Endodermal cell (in vitro differentiated cells): Measurements from ENCODE around the gene SPANXC. TPM values are rescaled to one million over a fixed set of nuclear protein-coding genes. Genes with fewer than 3 reads are reported as not detected.
"Not testable (repeated sequence)": the region's sequence is repeated elsewhere in the genome, so short reads cannot be mapped to it uniquely, and the experiment has no call there.

Experiments
- DNase-seq: peaks from one replicate; pipeline ENCODE4 v3.0.0-alpha.2; 2017
- H3K27ac ChIP-seq: 2 replicates; pipeline ENCODE4 v1.5.1; 2013; ENCODE audit warnings: mild to moderate bottlenecking, low read depth, low read length, moderate library complexity
- H3K27me3 ChIP-seq: 2 replicates; pipeline ENCODE4 v1.6.1; 2013; ENCODE audit warnings: mild to moderate bottlenecking, low read length, moderate library complexity; ENCODE audit not compliant: insufficient read depth, control insufficient read depth, poor library complexity, severe bottlenecking
- H3K36me3 ChIP-seq: 2 replicates; pipeline ENCODE4 v1.7.0; 2013; ENCODE audit warnings: mild to moderate bottlenecking, low read length, moderate library complexity; ENCODE audit not compliant: control insufficient read depth, insufficient read depth
- H3K4me1 ChIP-seq: one replicate; pipeline ENCODE4 v1.7.0; 2013; ENCODE audit warnings: low read length; ENCODE audit not compliant: control insufficient read depth, insufficient read depth
- H3K4me3 ChIP-seq: 2 replicates; pipeline ENCODE4 v1.5.1; 2013; ENCODE audit warnings: mild to moderate bottlenecking, low read length, moderate library complexity
- H3K9ac ChIP-seq: 2 replicates; pipeline ENCODE4 v1.6.1; 2013; ENCODE audit warnings: mild to moderate bottlenecking, low read length, moderate library complexity; ENCODE audit not compliant: poor library complexity, severe bottlenecking; ENCODE audit errors: extremely low read depth
- H3K9me3 ChIP-seq: 2 replicates; pipeline ENCODE4 v1.6.1; 2013; ENCODE audit warnings: mild to moderate bottlenecking, low read length, moderate library complexity; ENCODE audit not compliant: control insufficient read depth
- H3K27ac Mint-ChIP-seq: 2 replicates; pipeline ENCODE4 v1.8.0; 2020; ENCODE audit warnings: mixed read lengths
- H3K27me3 Mint-ChIP-seq: 2 replicates; pipeline ENCODE4 v1.8.0; 2021; ENCODE audit warnings: mild to moderate bottlenecking, mixed read lengths; ENCODE audit not compliant: insufficient read depth
- H3K36me3 Mint-ChIP-seq: 2 replicates; pipeline ENCODE4 v1.8.0; 2020; ENCODE audit warnings: low read depth, mixed read lengths
- H3K4me1 Mint-ChIP-seq: 2 replicates; pipeline ENCODE4 v1.8.0; 2020; ENCODE audit warnings: mixed read lengths
- H3K4me3 Mint-ChIP-seq: 2 replicates; pipeline ENCODE4 v1.8.0; 2020; ENCODE audit warnings: mild to moderate bottlenecking, moderate library complexity, mixed read lengths
- H3K9me3 Mint-ChIP-seq: 2 replicates; pipeline ENCODE4 v1.8.0; 2020; ENCODE audit warnings: mild to moderate bottlenecking, mixed read lengths
- WGBS, 2 experiments: methylation state at CpG; one replicate each; pipeline versions ENCODE4 v1.1.5 to v1.1.7; 2013; ENCODE audit warnings: missing lambda C conversion rate in 2 of 2, mixed read lengths in 1 of 2; ENCODE audit not compliant: insufficient coverage in 1 of 2, insufficient read length in 1 of 2; 5-methylcytosine and 5-hydroxymethylcytosine counted together
- long read RNA-seq, 4 experiments: library from polyadenylated mRNA in 2 of 4; library from RNA in 1 of 4; library from capped mRNA in 1 of 4; stranded (forward) in 3 of 4; unstranded in 1 of 4; transcript quantifications; one replicate each; pipeline ENCODE4 v2.0.0, GENCODE V29; 2020 to 2021; ENCODE audit warnings: inconsistent platforms in 1 of 4
- polyA plus RNA-seq, 2 experiments: library from polyadenylated mRNA; stranded (reverse); fragments of 50-300 nt; gene quantifications; one replicate each; pipeline ENCODE4 v1.2.3, GENCODE V29; 2013
- total RNA-seq, 2 donors: library from RNA; stranded (reverse); fragmentation: NEBNext Ultra II Directional in 1 of 2; extraction: Animal tissue kit (Norgen Biotek cat#: 25700) in 1 of 2; gene quantifications; 2 replicates in 1 of 2; 3 replicates in 1 of 2; pipeline ENCODE4 v1.2.1, GENCODE V29; 2021
- TF ChIP-seq, protein P1 (sequence below): fragments of 200-600 bp; sonication (generic); conservative IDR thresholded peaks from 2 replicates; pipeline ENCODE4 v1.5.0; 2021; ENCODE audit warnings: antibody characterized with exemption, mild to moderate bottlenecking

The SPANXC gene, protein sequence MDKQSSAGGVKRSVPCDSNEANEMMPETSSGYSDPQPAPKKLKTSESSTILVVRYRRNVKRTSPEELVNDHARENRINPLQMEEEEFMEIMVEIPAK
- total RNA-seq: not detected
- polyA plus RNA-seq (2013, experiment 1 of 2): not detected
- polyA plus RNA-seq (2013, experiment 2 of 2): not detected
- long read RNA-seq, experiment 1: 0 reads
- long read RNA-seq, experiment 2: 0 reads
- long read RNA-seq, experiment 3: 0 reads
- long read RNA-seq, experiment 4: 0 reads

DNA sequence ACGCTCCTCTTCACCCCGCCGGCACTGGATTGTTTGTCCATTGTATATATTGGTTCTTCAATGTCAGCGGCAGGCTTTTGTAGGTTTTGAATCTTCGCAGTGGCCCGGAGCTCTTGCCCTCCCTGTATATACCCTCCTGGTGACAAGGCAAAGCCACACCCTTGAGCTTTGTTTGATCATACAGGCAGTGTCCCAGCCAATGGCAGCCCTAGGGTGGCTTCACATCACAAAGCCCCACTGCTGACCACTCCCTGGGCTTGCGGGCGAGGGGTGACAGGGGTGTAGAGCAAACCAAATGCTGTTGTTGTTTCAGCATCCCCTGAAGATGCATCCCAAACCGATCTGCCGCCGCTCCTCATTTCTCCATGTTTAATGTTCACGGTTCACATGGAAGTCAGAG lies at the start of gene SPANXC:
Gene SPANXC, minus strand, starts transcription at position 101 of the 400 bp plus-strand sequence. Its CDS starts 60 bp downstream, at position 41.
- not testable (repeated sequence) for H3K36me3 ChIP-seq

DNA sequence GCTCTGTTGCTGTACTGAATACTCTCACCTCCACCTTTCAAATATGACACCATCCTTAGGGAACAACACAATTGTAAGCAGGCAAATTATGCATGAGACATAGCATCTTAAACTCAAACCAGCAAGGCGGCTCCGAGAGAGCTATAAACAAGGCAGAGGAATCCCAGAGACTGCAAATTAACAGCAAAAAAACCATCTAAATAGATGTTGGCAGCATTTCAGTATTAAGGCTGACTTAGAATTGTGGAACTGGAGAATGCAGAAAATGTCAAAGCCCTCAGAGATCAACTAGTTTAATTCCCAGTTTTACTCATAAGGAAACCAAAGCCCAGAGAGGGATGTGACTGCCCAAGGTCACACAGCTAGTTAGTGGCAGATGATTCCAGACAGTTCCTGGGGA lies 37.2 kb upstream of the SPANXC start:
- peaks cover 40% of the 10 kb centered on the region for H3K9me3 Mint-ChIP-seq
- H3K4me3 Mint-ChIP-seq: no peak overlapping the region
- no peak for DNase-seq
- H3K4me1 ChIP-seq: no peaks in the 10 kb centered on the region
- no peaks in the 10 kb centered on the region for H3K9me3 ChIP-seq
- no peaks in the 10 kb centered on the region for H3K27me3 ChIP-seq
- no peaks in the 10 kb centered on the region for H3K27me3 Mint-ChIP-seq
- H3K36me3 Mint-ChIP-seq: no peaks in the 10 kb centered on the region
- H3K9ac ChIP-seq: no peak overlapping the region
- TF ChIP-seq, protein P1, sequence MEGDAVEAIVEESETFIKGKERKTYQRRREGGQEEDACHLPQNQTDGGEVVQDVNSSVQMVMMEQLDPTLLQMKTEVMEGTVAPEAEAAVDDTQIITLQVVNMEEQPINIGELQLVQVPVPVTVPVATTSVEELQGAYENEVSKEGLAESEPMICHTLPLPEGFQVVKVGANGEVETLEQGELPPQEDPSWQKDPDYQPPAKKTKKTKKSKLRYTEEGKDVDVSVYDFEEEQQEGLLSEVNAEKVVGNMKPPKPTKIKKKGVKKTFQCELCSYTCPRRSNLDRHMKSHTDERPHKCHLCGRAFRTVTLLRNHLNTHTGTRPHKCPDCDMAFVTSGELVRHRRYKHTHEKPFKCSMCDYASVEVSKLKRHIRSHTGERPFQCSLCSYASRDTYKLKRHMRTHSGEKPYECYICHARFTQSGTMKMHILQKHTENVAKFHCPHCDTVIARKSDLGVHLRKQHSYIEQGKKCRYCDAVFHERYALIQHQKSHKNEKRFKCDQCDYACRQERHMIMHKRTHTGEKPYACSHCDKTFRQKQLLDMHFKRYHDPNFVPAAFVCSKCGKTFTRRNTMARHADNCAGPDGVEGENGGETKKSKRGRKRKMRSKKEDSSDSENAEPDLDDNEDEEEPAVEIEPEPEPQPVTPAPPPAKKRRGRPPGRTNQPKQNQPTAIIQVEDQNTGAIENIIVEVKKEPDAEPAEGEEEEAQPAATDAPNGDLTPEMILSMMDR: no peak
- H3K27ac Mint-ChIP-seq: no peak overlapping the region
- H3K27ac ChIP-seq: no peak overlapping the region
- 95% methylated on average over 2 of the region's 2 CpGs; no CpG with 5 or more reads in 1 of the 2 experiments for WGBS, 2 experiments
- no peak overlapping the region for H3K4me3 ChIP-seq
- no peaks in the 10 kb centered on the region for H3K4me1 Mint-ChIP-seq
- no peaks in the 10 kb centered on the region for H3K36me3 ChIP-seq

More for the DNA sequence above, at the start of gene SPANXC:
- not testable (repeated sequence) for H3K36me3 Mint-ChIP-seq, H3K4me1 ChIP-seq, H3K9ac ChIP-seq, H3K27me3 Mint-ChIP-seq, H3K9me3 ChIP-seq, H3K27ac Mint-ChIP-seq, DNase-seq, H3K27ac ChIP-seq, H3K4me3 ChIP-seq, H3K4me3 Mint-ChIP-seq, H3K4me1 Mint-ChIP-seq, H3K27me3 ChIP-seq
- H3K9me3 Mint-ChIP-seq: peaks cover 11% of the 10 kb centered on the region
- WGBS, 2 experiments: no CpG with 5 or more reads among the region's 12 CpGs

DNA sequence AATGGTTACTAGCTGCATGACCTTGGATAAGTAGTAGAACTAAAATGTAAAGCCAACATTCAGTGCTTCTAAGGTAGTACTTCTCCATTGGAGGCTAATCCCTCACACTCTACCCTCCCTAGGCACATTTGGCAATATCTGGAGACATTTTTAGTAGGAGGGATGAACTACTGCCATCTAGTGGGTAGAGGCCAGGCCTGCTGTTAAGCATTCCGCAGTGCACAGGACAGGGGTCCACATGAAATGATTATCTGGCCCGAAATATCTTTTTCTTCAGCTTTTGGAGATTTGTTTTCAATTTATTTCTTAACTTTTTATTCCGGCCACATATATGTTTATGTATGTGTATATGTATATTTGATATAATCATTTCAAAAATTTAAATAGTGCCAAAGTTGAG lies 36.0 kb upstream of the SPANXC start:
- no peaks in the 10 kb centered on the region for H3K4me1 ChIP-seq
- no peaks in the 10 kb centered on the region for H3K4me1 Mint-ChIP-seq
- H3K9me3 ChIP-seq: no peaks in the 10 kb centered on the region
- 39% methylated on average over 2 of the region's 3 CpGs; no CpG with 5 or more reads in 1 of the 2 experiments for WGBS, 2 experiments
- H3K27me3 ChIP-seq: no peaks in the 10 kb centered on the region
- H3K4me3 Mint-ChIP-seq: no peak overlapping the region
- DNase-seq: peak; percentile 68
- no peaks in the 10 kb centered on the region for H3K36me3 Mint-ChIP-seq
- no peak overlapping the region for H3K9ac ChIP-seq
- H3K27ac Mint-ChIP-seq: no peak overlapping the region
- H3K27ac ChIP-seq: no peak overlapping the region
- TF ChIP-seq, protein P1: peak; percentile 84
- no peaks in the 10 kb centered on the region for H3K36me3 ChIP-seq
- no peak overlapping the region for H3K4me3 ChIP-seq
- peaks cover 38% of the 10 kb centered on the region for H3K9me3 Mint-ChIP-seq
- no peaks in the 10 kb centered on the region for H3K27me3 Mint-ChIP-seq
